Upper lobe of left lung (tissue), 4 donors: ENCODE measurements around the gene ESYT2.

ENCODE experiments used
- CTCF ChIP-seq, 6 experiments: fragments of 450-650 bp in 4 of 6; fragments of 200-600 bp in 2 of 6; sonication (generic) in 2 of 6; IDR thresholded peaks; one replicate each; pipeline ENCODE4 v1.5.1; 2016 to 2019; ENCODE audit warnings: antibody characterized with exemption in 6 of 6
- EP300 ChIP-seq, 4 donors: sonication (generic); formaldehyde crosslinking; IDR thresholded peaks; one replicate each; pipeline ENCODE4 v1.5.1; 2017; ENCODE audit warnings: antibody characterized with exemption in 4 of 4, control low read depth in 2 of 4
- POLR2A ChIP-seq, 4 donors: fragments of 450-650 bp; IDR thresholded peaks; one replicate each; pipeline ENCODE4 v1.5.1; 2016 to 2017; ENCODE audit warnings: antibody characterized with exemption in 4 of 4, mild to moderate bottlenecking in 2 of 4
- POLR2AphosphoS5 ChIP-seq, 2 donors: sonication (generic); formaldehyde crosslinking; IDR thresholded peaks; one replicate each; pipeline ENCODE4 v1.5.1; 2017; ENCODE audit warnings: antibody characterized with exemption in 2 of 2

DNA sequence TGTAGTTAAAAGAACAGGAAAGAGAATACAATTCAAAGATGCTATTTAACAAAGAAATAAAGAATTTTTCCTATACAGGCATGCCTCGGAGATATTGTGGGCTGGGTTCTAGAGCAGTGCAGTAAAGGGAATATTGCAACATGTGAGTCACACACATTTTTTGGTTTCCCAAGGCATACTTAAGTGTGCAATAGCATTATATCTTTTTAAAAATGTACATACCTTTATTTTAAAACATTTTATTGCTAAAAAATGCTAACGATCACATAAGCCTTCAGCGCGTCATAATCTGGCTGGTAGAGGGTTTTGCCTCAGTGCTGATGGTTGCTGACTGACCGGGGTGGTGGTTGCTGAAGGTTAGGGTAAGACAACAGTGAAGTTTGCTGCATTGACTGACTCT, 54.4 kb downstream of the ESYT2 start:
- TF ChIP-seq CTCF (IDR thresholded peaks at IDR 0.05) (no peak), POLR2A (IDR thresholded peaks at IDR 0.05) (no peak), EP300 (IDR thresholded peaks at IDR 0.05) (no peak), POLR2AphosphoS5 (IDR thresholded peaks at IDR 0.05) (no peak)
